ENCODE measurements around the gene GLIPR2.

The GLIPR2 gene

GRCh38 chr9:36099718-36100117 lies 36.8 kb upstream of the GLIPR2 start:
- TF ChIP-seq, protein P1, sequence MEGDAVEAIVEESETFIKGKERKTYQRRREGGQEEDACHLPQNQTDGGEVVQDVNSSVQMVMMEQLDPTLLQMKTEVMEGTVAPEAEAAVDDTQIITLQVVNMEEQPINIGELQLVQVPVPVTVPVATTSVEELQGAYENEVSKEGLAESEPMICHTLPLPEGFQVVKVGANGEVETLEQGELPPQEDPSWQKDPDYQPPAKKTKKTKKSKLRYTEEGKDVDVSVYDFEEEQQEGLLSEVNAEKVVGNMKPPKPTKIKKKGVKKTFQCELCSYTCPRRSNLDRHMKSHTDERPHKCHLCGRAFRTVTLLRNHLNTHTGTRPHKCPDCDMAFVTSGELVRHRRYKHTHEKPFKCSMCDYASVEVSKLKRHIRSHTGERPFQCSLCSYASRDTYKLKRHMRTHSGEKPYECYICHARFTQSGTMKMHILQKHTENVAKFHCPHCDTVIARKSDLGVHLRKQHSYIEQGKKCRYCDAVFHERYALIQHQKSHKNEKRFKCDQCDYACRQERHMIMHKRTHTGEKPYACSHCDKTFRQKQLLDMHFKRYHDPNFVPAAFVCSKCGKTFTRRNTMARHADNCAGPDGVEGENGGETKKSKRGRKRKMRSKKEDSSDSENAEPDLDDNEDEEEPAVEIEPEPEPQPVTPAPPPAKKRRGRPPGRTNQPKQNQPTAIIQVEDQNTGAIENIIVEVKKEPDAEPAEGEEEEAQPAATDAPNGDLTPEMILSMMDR (conservative IDR thresholded peaks at IDR 0.05), result no peak
- TF ChIP-seq ZFX (IDR thresholded peaks at IDR 0.05), result no peak
- H3K27ac ChIP-seq, result peak overlapping the region; percentile 69; the same call in 1 of the 2 replicates

- TF ChIP-seq, protein P1 (conservative IDR thresholded peaks at IDR 0.05), result no peak
- TF ChIP-seq ZFX (IDR thresholded peaks at IDR 0.05), result no peak
- peak overlapping the region; percentile 60 for H3K27ac ChIP-seq
Measured at GRCh38 chr9:36100532-36100931, 36.0 kb upstream of the GLIPR2 start.

DNA sequence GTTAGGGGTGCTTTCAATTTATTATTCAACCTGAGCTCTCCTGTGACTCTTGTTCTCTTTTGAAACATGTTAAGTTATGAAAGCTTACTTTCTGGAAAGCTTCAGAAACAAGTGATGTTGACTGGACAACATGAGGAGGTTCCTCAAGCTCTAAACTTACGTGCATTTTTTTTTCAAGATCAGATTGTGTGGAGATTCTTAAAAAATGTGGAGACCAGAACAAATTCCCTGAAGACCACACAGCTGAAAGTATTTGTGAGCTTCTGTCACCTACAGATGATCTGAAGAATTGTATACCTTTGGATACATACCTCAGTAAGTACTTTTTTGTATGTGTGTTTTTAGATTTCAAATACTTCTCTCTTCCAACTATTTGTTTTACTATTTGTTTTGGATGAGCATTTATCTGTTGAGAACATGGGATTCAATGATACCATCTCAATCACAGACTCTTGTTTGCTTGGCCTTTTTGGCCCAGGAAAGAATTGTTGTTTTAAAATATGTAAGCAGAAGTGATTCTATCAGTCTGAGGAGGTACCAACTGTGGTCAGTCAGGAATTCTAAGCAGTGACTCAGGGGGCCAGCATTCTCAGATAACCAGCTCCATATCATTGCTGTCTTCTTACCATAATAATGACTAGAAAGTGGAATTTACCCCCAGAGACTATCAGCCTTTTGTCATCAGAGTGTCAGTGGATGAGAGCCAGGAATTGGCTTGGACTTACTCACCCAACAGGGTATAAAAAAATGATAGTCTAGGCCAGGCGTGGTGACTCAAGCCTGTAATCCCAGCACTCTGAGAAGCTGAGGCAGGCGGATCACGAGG lies 34.4 kb upstream of the GLIPR2 start:
- TF ChIP-seq, protein P1 (conservative IDR thresholded peaks at IDR 0.05), result no peak
- TF ChIP-seq ZFX (IDR thresholded peaks at IDR 0.05), result no peak

GRCh38 chr9:36102742-36103495 lies 33.6 kb upstream of the GLIPR2 start:
- H3K27ac ChIP-seq, result peak overlapping the region; percentile 94
- TF ChIP-seq, protein P1 (conservative IDR thresholded peaks at IDR 0.05), result peak; percentile 92
- no peak for TF ChIP-seq ZFX (IDR thresholded peaks at IDR 0.05)

More for the DNA sequence above, 34.4 kb upstream of the GLIPR2 start:
- H3K27ac ChIP-seq, result peak overlapping the region; percentile 94

DNA sequence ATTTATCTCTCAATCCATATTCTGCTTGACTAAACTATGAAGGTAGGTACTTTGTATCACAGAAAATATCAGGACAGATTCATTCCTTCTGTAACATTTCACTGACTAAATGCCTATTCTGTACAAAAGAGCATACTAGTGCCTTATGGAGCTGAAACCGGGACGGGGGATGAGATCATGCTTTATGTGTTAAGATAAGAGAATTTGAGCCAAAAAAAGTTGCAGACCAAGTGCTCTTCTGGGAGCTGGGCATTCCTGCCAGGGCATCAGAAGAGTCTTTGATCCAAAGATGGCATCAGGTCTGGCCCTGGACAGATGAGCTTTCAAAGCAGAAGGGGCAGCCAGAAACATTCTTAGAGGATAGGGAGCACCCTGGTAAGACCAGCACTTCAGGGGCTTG lies 27.5 kb upstream of the GLIPR2 start:
- TF ChIP-seq, protein P1 (conservative IDR thresholded peaks at IDR 0.05), result no peak
- TF ChIP-seq ZFX (IDR thresholded peaks at IDR 0.05), result no peak
- no peak overlapping the region for H3K27ac ChIP-seq

GRCh38 chr9:36110434-36110833 lies 26.1 kb upstream of the GLIPR2 start:
- TF ChIP-seq, protein P1 (conservative IDR thresholded peaks at IDR 0.05), result peak; percentile 42
- TF ChIP-seq ZFX (IDR thresholded peaks at IDR 0.05), result no peak
- no peak overlapping the region for H3K27ac ChIP-seq

- no peak overlapping the region for H3K27ac ChIP-seq
- TF ChIP-seq ZFX (IDR thresholded peaks at IDR 0.05), result no peak
- TF ChIP-seq, protein P1 (conservative IDR thresholded peaks at IDR 0.05), result no peak
Measured at GRCh38 chr9:36112516-36112915, 24.0 kb upstream of the GLIPR2 start.
